ENCODE measurements around the gene CUL3.

GRCh38 chr2:224563537-224563936 is 21.6 kb downstream of the CUL3 start:
- no peak for TF ChIP-seq CTCF (IDR thresholded peaks at IDR 0.05)
- no peak for TF ChIP-seq EZH2phosphoT487 (IDR thresholded peaks at IDR 0.05)
- TF ChIP-seq EZH2 (IDR thresholded peaks at IDR 0.05) = no peak

All from neural progenitor cell (in vitro differentiated cells).